22Rv1 (cell line): ENCODE results near the gene FGF5.
"Not testable (repeated sequence)": the region's sequence is repeated elsewhere in the genome, so short reads cannot be mapped to it uniquely, and the experiment has no call there.

Source experiments
- H3K27ac ChIP-seq: fragments of 450-650 bp; 2 replicates; pipeline ENCODE4 v1.5.1; 2017
- CTCF ChIP-seq: fragments of 450-650 bp; IDR thresholded peaks from 2 replicates; pipeline ENCODE4 v1.5.1; 2017; ENCODE audit warnings: mild to moderate bottlenecking
- ZFX ChIP-seq: fragments of 450-650 bp; IDR thresholded peaks from 2 replicates; pipeline ENCODE4 v1.6.1; 2017; ENCODE audit warnings: antibody characterized with exemption, borderline replicate concordance

The FGF5 gene

GRCh38 chr4:80268936-80269335 lies 2.5 kb downstream of the FGF5 start:
- TF ChIP-seq CTCF (no peak), ZFX (no peak)
- no peak overlapping the region for H3K27ac ChIP-seq

GRCh38 chr4:80270321-80270720 lies 3.9 kb downstream of the FGF5 start:
- no peak overlapping the region for H3K27ac ChIP-seq
- TF ChIP-seq CTCF (no peak), ZFX (no peak)

- no peak for TF ChIP-seq ZFX
- no peak for TF ChIP-seq CTCF
- H3K27ac ChIP-seq, result no peak overlapping the region
These were observed 4.4 kb downstream of the FGF5 start for GRCh38 chr4:80270868-80271267.

DNA sequence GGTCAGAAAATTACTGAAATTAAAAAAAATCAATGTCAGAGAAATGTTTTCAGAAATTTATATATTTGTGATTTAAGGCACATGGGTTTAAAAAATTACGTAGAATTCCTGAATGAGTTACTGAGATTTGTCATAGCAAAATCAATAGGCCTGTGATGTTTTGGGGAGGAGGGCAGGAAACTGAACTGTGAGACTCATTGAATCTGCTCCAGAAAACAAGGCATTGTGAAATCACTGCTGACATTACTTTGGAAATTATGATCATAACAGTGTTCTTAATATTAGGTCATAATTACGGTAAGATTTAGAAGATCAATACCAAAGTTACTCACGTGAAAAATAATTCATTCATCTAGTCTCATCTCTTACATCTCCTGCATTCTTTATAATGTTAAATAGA lies 5.3 kb downstream of the FGF5 start:
- no peak overlapping the region for H3K27ac ChIP-seq
- TF ChIP-seq ZFX, result no peak
- no peak for TF ChIP-seq CTCF

DNA sequence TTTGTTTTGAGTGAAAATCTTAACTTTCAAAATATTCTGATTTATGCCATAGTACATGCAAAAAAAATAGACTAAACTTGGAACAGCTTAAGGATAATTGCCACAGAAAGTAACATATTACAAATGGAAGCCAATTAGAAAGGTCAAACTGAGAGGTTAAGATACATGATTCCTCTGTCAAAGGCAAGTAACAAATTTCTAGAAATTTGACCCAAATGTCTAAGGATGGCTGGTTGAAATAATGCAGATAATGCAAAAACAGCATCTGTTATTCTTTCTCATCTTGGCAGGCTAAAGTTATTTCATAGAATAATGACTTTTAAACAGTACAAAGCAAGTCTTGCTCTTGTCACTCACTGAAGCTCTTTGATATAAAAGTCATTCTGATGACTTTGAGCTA lies 10.5 kb downstream of the FGF5 start:
- H3K27ac ChIP-seq, result no peak overlapping the region
- TF ChIP-seq CTCF, result no peak

- no peak overlapping the region for H3K27ac ChIP-seq
- TF ChIP-seq ZFX, result no peak
- TF ChIP-seq CTCF, result no peak
These were observed 13.3 kb downstream of the FGF5 start for GRCh38 chr4:80279751-80280150.

- no peak overlapping the region for H3K27ac ChIP-seq
- TF ChIP-seq CTCF, result no peak
- no peak for TF ChIP-seq ZFX
These were observed 20.0 kb downstream of the FGF5 start for GRCh38 chr4:80286451-80286850.

- not testable (repeated sequence) for H3K27ac ChIP-seq
These were observed 24.2 kb downstream of the FGF5 start for GRCh38 chr4:80290665-80291064.
